ENCODE data around the gene ZNF804A.

The ZNF804A gene

DNA sequence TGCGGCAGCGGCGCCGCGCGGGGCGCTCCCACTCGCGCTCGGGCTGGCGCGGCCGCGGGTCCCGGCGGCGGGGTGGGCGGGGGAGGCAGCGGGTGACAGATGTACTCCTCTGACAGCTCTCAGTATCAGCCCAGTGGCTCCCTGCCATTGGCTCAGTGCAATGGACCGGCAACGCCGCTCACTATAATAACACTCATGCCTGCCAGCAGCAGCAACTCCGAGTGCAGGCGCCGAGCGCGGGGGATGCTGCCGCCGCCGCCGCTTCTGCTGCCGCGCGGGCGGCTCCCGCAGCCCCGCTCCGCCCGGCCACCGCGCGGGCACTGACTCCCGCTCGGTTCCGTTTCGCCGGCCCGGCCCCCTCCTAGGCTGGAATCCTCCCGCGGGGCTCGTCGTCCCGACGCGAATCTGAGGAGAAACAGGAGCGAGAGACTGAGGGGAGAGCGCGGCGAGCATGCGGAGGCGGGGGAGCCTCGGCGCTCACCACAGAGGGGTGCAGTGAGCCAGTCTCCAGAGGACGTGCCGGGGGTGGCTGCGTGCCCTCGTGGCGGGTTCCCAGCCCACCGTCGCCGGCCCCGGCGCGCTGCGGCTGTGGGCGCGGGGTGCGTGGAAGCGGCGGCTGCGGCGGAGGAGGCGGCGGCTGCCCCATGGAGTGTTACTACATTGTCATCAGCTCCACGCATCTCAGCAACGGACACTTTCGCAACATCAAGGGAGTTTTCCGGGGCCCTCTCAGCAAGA, at the start of gene ZNF804A:
Gene ZNF804A (plus strand): TSS at position 214 of the 738 bp plus-strand sequence. CDS start 431 bp downstream, at position 645.
- DNase-seq = peak; percentile 30

DNA sequence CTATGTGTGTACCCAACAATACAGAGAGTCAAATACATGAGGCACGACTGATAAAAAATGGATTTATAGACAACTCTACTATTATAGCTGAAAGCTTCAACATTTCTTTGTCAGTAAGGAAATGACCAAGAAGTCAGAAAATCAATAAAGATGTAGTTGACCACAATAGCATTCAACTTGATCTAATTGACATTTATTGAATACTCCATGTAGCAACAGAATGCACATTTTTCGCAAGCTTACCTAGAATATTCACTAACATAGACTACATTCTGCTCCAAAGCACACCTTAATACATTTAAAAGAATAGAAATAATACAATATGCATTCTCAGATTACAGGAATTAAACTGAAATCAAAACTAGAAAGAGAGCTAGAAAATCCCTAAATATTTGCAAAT, 49.2 kb upstream of the ZNF804A start:
- DNase-seq = no peak

DNA sequence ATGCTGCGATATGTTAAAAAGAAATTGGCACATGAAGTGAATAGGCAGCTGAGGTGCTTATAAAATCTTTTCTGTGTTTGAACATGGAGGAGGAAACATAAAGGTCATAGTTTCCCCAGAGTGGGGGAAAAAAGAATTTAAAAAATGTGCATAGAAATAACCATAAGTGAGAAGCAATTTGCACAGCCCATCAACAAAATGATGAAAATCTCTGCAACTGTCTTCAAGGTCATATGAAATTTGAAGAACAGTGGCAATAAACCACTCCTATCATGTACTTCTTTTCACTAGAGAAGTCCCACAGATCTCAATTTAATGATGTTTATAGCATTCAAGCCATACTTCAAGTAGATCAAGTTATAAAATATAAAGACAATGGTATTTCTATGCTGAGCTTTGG, 46.7 kb upstream of the ZNF804A start:
- DNase-seq = no peak

DNA sequence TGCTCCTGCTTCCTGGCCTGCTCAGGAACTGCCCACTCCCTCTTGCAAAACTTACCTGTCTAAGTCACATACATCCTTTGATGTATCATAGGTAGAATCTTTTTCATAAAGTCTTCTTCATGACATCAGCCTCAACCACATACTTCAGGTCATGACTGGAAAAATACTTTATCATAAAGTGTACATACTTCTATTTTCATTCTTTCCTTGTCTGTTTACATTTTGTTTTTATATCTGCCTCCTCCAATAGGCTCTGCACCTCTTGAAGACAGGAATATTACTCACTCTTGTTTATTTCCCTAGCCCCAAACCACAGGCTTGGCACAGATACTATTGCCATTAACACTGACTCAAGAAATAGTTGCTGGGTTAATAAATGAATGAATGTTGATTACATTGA, 43.6 kb upstream of the ZNF804A start:
- no peak for DNase-seq

DNA sequence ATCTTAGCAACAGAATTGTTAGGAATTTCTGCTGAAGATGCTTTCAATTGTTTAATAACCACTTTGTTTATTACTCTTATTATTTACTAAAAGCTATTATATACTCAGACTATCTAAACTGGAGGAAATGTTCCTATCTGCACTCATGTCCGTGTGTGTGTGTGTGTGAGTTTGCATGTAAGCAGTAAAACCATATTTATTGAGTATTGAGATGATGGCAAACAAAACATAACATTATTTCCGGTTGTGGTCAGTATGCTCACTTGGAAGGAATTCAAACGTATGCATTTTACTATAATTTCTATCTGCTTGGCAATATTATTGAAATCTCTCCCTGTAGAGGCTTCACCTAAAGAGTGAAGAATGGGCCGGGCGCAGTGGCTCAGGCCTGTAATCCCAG, 43.0 kb upstream of the ZNF804A start:
- DNase-seq = no peak

DNA sequence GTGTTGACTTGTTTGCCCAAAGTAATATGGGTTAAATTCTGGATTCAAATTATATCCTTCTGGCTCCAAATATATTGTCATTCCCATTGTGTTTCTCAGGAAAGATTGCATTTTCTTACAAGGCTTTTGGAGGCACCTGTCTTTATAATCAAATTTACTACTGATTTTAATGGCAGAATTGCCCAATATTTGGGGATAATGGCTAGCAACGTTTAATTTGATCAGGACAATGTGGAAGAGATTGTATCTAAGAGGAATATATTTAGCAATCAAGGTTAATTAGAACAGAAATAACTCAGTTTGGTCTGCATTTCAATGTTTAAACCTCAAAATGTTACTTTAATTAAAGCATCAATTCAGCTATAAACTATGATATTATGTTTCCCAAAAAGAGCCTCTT, 41.7 kb upstream of the ZNF804A start:
- DNase-seq = no peak

DNA sequence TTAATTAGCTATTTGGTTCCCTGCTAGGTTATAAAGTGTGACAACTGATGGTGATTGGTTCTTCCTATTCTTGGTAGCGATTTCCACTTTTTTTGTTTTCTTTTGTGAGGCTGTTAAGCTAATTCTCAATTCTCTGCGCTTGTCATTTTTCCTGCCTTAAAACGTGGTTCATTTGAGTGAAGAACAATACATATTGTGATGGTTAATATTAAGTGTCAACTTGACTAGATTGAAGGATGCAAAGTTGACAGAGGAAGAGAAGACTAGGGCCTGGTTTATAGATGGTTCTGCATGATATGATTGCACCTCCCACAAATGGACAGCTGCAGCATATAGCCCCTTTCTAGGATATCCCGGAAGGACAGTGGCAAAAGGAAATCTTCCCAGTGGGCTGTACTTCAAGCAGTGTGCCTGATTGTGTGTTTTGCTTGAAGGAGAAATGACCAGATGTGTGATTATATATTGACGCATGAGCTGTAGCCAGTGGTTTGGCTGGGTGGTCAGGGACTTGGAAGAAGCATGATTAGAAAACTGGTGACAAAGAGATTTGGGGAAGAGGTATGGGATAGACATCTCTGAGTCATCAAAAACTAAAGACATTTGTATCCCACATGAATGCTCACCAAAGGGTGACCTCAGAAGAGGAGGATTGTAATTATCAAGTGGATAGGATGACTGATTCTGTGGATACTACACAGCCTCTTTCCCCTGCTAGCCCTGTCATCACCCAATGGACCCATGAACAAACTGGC, 39.4 kb upstream of the ZNF804A start:
- DNase-seq = no peak

DNA sequence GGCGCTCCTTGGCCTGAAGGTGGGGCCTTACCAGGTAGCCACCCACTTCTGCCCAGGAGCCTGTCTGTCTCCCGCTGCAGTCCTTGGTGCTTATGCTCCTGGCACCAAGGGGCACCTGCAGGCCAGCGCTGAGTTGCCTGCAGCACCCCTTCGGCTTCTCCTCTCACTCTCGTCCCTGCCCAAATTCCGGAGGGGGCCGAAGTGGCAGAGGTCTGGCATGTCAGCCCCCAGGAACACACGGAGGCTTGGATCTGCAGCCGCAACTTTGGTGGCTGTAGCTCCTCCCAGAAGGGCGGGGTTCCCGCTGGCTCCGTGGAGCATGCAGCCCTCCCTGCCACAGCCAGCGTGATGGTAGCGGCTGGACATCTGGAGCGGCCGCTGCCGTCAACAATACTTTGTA, 37.7 kb upstream of the ZNF804A start:
- no peak for DNase-seq

DNA sequence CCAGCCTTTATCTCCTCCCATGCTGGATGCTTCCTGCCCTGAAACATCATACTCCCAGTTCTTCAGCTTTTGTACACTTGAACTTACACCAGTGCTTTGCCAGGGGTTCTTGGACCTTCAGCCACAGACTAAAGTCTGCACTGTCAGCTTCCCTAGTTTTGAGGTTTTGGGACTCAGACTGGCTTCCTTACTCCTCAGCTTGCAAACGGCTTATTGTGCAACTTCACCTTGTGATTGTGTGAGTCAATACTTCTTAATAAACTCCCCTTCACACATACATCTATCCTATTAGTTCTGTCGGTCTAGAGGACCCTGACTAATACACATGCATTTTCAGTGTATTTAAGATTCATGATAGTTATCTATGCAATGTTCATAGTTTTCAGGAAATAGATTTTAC, 35.8 kb upstream of the ZNF804A start:
- no peak for DNase-seq

DNA sequence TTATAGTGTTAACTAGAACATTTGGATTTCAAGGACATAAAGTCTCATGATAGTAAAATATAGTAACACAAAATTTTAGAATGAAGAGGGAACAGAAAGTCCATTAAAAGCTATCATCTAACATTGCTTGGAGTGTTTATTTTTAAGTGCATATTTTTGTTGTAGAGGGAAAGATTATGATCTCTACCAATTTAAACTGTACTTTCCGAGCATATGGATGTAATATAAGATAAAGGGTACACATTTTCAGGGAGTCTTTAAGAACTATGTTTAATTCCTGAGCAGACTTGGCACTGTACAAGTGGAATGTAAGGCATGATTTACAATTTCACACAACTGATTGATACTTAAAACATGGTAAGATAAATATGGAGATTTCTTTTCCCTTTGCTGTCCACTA, 34.2 kb upstream of the ZNF804A start:
- no peak for DNase-seq

DNA sequence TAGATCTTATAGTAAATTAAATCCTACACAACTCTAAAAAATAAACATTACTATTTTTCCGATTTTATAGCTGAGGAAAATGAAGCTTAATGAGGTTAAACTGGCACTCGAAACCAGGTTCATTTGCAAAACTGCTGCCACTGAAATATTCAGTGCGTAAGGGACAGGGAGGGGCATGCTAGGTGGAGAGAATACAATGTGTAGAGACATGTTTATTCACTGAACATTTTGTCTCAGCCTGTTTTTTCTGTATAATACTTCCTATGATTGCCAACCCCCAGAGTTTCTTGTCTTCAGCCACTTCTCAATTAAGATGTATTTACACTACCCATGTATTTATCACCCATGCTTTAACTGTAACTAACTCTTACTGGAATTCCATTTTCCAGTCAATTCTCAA, 31.6 kb upstream of the ZNF804A start:
- no peak for DNase-seq

DNA sequence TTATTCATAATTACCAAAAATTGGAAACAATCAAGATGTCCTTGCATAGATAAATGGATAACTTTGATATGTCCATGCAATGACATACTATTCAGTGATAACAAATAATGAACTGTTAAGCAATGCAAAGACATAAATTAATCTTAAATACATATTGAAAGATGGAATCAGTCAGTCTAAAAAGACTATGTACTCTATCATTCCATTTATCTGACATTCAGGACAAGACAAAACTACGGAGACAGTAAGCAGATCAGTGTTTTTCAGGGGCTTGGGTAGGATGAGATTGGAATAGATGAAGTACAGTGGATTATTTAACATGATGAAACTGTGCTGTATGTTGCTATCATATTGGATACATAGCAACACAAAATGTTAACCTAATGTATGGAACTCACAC, 21.3 kb upstream of the ZNF804A start:
- no peak for DNase-seq

DNA sequence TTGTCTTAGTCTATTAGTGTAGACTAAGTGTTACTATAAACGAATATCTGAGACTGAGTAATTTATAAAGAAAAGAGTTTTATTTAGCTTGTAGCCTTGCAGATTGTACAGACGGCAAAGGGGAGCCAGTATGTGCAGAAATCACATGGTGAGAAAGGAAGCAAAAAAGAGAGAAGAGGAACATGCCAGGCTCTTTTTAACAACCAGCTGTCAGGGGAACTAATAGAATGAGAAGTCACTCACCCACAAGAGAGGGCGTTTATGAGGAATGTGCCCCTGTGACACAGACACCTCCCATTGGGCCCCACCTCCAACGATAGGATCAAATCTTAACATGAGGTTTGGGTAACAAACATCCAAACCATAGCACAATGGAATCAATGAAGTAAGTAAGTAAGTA, 20.6 kb upstream of the ZNF804A start:
- DNase-seq = no peak

DNA sequence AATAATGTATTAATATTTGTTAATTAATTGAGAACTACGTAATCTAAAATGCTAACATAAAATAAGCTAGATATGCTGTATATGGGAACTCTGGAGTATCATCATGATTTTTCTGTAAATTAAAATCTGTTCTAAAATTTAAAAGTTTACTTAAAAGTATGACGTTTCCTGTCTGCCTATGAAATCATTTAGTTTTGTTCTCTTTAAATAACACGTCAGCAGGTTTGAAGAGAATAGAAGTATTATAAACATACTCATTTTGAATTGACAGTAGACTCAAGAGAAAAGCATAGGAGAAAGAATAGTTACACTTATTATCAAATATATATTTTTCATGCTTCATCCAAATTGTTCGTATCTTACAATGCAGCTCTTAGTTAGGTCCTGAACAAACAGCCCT, 19.1 kb upstream of the ZNF804A start:
- DNase-seq = no peak

DNA sequence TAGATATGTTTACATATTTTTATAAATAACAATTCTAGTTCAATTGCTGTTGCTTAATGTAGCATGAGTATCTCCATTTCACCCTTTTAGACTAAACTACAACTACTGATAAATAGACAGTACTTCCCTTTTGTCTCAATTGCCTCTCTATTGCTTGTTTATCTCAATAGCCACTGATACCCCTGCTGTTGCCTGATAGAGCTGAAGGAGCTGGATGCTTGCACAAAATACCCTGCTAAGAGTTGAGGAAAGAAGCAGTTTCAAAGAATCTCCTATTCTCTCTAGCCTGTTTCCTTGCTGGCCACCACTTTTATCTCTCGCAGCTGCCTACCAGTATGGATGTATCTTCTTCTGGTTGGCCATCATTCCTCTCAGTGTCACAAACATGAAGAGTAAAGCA, 16.9 kb upstream of the ZNF804A start:
- DNase-seq = no peak

DNA sequence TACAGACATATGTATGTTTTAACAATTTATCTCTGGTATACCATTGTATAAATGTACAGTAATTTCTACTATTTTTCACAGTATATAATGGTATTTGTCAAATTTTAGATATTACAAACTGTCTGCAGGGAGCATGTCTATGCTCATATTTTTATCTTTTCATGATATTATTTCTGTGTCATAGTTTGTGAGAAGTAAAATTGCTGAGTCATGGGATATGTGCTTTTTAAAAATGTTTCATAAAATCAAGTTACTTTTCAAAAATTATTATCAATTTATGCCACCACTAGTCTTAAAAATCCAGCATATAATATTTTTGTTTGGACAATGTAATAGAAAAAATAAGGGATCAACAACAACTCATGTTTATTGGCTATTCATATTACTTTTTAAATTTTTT, 9.1 kb upstream of the ZNF804A start:
- no peak for DNase-seq

DNA sequence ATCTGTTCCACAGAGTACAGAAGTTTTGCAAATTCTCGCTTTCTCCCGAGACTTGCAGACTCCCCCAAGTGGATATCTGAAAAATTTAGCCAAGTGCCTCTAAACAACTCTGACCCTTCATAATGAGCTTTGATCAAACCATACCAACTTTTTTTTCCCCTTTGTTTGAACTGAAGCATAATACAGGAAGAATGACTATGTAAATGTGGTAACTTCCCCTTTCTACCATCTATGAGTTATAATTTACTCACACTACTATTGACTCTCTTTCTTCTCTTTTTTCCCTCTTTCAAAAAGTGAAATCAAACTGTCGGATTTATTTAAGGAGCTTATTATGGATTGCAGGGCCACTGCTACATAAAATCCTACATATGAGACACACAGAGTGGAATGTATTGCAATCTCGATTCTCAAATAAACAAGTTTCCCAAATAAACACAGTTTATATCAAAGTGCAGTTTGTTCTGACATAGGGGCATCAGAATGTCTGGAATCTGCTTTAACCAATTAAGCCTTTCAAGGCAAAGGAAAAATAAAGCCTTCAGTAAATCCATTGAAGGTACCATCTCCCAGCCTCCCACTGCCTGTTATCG, 1.4 kb upstream of the ZNF804A start:
- DNase-seq = peak; percentile 8

DNA sequence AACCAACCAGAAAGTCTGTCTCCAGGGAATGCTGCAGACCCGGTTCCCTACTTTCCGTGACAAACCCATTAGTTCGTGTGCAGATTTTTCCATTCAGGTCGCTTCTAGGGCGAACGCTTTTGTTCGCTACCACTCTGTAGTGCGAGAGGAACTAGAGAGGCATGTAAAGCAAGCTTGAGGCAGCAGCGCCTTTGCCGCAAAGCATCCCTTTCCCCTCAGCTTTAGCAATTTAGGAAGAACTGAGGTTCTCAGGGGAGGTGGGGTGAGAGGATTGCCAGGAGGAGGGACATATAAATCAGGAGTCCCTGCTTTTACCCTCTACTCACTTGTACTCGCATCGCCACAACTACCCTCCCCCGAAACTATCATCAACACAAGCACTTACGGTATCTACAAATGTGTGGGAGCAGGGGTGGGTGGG, 748 bp upstream of the ZNF804A start:
- no peak for DNase-seq

DNA sequence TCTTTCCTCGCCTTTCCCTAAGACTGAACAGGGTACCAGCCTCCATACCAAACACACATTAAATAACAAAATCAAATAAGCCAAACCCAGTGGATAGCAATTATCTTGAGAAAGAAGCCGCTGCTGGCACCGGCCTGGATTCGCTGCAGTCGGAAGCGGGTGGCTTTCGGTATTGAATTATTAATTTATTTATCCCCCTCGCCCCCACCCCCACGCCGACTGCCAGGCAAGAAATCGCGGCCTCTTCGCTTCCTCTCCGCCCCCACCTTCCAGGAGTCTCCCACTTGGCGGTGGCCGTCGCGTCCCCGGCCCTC, 370 bp upstream of the ZNF804A start:
- no peak for DNase-seq

DNA sequence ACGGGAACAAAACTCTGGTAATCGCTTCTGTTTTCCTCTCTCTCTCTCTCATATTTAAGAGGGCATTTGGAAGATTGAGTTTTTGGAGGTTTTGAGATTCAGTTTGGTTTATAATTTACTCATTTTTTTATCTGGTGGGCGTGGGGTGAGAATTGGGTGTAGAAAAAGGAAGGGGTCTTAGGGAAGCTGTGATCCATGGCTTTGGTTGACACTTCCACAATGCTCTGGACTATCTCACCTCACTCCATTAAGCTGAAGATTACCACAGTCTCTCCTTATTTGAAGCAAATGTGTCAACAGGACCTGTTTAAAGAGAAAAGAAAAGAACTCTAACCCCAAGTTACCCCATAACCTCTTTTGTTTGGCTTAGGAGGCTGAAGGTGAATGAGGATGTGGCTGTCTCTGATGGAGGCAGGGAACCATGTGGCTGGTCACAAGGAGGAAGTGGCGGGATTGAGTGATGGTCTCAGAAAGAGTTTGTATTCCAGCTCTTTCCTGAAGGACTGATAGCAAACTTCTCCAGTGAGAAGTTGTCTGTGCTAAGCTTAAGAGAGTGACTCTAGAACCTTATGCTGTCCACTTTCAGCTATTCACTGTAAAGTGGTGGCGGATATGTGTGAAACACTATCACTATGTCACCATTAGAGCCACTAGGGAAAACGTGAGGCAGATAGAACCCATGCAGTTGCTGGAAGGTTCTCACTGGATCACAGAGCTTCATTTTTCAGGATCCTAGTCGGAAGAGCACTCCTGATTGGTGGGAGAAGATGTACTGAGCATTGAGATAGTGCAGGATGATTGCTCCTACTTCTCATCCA, 934 bp downstream of the ZNF804A start:
- no peak for DNase-seq

DNA sequence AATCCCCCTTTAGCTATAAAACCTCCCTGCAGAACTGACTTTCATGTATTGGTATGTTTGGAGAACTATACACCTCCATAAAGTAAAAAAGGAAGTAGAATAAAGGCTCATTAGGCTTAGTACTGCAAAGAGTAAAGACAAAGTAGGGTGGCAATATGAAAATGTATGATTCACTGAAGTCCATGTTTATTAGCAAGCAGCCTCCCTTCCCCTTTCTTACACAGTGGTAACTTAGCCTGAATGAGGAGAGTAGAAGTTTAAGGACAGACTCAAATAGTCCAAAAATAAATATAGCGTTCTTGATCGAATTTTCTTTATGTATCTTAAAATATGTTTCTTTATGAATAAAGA, 1.5 kb downstream of the ZNF804A start:
- DNase-seq = no peak

DNA sequence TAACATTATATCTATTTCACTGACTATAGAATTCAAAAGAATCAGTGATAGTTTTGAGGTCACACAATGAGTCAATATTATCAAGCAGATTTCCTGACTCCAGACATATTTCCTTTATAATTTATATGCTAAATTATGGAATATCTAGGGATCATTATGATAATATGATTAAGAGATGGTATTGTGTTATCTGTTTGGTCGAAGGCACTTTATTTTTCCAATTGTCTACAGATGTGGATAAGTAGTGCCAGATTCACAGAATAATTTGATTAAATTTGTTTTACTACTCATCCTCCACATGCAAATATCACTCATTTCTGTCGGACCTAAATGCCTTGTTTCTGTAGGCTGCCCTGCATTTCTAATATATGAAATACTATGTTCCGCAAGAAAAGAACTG, 4.4 kb downstream of the ZNF804A start:
- no peak for DNase-seq

DNA sequence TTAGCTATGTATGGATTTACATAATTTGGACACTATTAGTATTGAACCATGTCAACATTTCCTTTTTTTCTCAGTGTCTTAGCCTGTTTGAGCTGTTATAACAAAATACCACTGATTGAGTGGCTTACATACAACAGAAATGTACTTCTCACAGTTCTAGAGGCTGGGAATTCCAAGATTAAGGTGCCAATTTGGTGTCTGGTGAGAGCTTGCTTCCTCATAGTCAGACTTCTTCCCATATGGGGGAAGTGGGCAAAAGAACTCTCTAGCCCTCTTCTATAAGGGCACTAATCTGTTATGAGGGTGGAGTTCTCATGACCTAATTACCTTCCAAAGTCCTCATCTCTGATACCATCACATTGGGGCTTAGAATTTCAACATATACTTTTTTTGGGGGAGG, 12.6 kb downstream of the ZNF804A start:
- no peak for DNase-seq

Measured in CD4-positive, alpha-beta T cell treated with Interleukin-17A for 1 hour (primary cell).